Stimulated activated CD4-positive, alpha-beta T cell treated with anti-CD3 and anti-CD28 coated beads, Interleukin-15, amount 100 ng/mL, for 1 hour (primary cell): ENCODE data around the gene CALML3.

Source experiments
- DNase-seq, 2 donors: peaks; one replicate each; pipeline ENCODE4 v3.0.0-alpha.2; 2020; ENCODE audit warnings: low read depth in 1 of 2, low spot score in 1 of 2

The CALML3 gene

DNA sequence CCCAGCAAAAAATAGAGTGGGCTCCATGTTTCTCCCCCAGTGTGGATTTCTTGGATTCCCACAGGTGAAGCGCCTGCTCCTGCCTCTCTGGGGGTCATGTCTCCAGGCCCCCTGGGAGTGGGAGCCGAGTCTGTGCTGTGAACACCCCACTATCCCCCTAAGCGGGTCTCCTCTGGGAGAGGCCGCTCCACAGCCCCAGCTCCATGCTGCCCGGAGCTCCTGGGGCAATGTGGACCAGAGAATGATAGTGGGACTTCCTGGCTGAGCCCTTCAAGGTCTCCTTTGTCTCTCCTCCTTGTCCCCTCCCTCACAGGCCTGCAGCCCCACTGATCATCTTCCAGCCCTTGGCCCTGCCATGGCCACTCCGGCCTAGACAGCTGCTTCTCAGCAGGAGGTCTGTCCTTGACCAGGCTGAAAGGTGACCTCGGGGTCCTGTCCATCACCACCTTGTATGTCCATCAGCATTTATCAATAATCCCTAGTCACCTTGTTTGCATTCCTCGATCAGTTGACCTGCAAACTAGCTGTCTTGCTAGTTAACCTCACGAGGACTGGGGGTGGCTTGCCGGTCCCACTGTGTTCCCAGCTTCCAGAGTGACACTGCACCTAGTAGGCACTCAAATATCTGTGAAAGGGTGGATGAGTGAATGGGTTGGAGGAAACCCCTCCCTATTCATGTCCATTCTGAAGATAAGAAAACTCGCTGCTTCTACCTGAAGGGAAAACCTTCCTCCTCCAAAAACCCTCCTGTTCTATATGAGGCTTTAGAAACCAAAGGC is 776 bp upstream of the CALML3 start:
- DNase-seq, result no peak

DNA sequence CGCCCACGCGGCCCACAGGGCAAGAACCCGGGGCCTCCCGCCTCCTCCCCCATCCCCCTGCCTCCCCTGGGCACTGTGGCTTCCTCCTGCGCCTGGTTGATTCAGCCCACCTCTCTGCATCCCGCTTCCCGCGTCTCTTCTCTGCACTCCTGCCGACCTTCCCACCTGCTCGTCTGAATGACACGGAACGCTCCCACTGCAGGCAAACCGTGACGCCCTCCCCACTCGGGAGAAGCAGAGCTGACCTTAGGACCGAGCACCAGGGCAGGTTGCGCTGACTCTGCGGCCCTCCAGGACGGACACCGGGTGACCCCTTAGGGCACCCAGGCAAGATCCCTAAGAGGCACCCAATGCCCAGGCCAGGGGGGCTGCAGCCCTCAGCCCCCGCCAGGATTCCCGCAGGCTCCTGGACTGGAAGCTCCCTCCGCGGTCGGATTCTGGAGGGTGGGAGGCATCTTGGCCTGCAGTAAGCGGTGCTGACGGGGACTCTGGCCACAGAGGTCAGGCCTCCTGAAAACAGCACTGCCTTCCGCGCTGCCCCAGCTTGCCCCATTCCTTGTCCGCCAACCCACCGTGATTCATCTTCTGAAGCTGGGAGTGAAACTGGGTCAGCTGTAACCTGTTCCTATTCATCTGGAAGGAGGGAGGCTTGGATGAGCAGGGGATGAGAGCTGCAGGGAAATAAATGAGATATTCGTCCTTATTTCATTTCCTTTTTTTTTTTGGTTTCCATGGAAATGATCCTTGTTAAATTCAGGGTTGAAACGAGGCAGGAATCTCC is 990 bp downstream of the CALML3 start:
- no peak for DNase-seq

DNA sequence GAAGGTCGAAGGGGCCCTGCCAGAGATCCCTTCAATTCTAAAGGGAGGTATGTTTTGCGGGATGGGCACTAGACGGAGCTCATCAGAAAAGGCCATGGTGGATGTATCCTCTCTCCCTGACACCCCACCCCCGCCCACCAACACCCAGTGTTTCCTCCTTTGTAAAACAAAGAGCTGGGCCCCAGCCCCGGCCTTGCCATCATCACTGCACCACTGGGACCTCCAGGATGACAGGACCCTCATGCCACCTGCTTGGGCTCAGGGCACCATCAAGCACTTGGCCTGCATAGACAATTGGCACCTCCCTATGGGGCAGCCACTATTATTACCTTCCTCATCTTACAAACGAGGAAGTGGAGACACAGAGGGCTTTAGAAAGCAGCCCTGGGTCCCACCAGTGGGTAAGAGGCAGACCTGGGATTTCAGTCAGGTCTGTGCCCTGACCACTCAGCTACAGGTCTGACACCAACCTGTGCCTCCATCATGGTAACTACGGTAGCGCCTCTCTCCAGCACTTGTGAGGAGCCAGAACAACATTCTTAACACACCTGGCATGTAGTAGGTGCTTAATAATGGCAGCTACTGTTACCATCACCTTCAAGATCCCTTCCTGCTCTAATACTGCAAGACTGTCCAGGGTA is 2.0 kb downstream of the CALML3 start:
- DNase-seq, result no peak

DNA sequence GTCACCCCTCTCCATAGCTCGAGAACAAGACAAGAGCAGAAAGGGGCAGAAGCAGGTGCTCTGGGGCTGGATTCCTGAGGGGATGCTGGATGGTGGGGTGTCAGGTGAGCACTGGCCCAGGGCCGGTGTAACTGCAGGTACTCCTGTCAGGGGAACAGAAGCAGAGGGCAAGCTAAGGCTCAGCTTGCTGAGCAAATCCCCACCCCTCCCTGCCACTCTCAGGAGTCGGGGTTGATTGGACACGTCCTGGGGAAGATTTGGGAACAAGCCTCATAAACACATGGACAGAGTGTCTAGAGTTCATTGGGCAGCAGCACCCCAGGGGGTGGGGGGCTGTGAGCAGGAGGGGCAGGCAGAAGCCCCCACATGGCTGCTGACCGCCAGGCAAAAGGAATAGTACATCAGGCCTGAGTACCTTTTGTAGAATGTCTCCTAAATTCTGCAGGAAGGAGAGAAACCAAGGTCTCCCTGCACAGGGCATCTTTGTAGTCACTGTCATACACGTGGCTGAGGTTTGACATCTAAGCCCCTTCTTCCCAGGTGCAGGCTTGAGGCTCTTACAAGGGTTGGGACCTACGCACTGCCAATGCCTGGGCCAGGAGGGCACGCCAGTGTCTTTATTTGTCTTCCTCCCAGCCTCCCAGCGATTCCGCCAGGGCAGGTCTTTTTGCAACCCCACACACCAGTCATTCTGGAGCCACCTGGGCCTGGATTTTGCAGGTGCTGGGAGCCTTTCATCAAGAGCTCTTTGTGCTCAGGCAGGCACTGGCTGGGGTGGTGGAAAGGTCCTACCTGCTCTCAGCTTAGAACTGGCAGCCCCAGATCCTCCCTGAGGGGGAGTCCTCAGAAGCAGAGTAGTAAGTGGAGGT is 2.8 kb downstream of the CALML3 start:
- DNase-seq, result no peak

DNA sequence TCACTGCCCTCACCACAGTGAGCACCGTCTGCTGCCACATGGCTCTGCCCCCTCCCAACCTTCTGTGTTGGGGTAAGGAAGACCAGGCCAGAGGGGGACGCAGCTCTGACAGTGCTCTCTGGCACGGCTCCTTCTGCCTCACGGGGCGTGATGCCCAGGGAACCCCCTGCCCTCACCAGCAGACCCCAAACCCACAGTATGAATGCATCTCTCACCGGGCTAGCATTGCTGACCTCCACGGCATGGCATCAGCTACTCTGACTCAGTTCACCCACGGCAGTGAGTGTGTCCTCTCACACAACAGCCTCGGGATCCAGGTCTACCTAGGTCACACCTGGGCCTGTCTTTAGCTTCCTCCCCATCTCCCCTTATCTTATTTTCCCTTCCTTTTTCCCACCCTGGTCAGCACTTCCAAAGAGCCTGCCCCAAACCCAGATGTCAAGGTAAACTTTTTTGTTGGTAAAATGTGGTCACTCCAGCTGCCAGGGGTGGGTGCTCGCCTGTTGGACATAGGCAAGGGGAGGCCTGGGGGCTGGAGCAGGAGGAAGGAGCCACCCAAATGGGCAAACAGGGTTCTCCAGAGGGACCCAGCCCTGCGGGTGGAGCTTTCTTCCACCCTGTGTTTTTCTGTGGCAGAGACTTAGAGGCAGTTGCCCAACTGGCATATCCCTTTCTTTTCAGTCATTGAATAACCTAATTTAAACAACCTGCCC is 4.4 kb downstream of the CALML3 start:
- no peak for DNase-seq

DNA sequence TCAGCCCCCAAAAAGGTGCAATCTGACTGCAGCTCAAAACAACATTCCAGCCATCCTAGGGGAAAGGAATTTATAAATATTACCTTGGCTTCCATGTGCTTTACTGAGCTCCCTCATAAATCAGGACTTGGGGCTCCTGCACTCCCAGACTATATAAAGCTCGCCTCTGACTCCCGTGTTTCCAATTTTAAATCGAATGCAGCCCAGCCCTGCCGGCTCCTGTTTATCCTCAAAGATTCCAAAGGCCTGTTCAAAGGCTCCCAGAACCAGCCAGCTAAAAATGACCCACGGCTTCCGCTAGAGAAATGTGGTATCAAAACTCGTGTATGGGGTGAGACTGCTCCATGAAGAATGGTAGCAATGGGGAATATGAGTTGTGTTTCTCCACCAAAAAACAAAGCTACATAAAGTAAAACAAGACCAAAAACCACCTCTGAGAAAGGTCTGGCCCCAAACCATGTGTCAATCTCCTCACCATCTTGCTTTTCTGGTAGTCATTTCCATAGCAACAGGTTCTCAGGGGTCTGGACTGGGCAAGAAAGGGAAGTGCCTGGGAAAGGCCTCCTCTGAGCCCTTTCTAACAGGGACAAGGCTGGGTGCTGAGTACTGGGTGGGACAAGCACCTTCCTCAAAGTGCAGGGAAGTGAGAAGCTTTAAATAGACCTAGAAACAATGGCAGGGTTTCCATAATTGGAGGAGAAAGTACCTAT is 5.1 kb downstream of the CALML3 start:
- DNase-seq, result no peak

DNA sequence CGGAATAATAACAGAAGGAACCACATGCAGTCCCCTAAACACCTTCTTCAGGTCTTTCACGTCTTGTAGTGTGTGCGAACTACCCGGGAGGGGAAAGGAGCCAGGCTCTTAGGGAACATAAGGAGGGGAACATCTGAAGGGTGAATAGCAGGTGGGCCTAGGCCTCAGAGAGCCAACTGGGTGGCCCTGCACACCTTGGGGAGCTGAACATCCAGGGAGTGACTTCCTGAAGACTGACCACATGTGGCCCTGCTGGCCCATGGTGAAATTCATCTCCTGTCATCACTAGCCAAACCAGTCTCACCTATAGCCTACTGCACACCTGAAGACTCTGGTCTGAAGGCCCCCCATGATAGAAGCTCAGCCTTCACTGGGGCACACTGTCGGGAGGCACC is 5.6 kb downstream of the CALML3 start:
- no peak for DNase-seq

DNA sequence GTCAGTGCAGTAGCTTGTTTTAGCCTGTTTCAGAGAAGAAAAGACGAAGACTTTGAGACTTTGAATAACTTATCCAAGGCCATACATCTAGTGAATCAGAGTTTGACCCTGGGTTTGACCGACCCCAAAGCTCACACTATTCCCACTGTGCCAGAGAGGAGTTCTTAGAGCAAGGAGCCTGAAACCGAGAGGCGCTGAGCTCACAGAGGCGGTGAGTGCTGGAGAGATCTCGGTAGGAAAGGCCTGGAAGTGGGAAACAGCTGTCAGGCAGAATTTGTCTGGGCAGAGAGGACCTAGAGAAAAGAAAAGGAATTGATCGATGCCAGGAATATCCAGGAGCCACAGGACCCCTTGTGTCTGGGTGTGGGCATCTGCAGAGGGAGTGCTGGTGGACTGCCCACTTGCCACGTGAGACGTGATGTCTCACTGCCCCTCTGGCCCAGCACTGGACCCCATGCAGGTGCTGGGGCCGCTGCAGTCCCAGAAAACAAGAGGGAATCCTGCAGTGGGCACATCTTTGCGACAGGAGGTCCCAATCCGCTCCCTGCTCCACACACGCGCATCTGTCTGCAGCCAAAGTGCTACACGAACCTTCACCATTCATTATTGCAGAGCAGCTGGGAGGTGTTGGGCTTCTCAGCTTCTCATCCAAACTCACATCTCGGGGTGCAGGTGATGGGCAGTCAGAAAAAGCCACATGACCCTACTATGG is 6.2 kb downstream of the CALML3 start:
- no peak for DNase-seq

DNA sequence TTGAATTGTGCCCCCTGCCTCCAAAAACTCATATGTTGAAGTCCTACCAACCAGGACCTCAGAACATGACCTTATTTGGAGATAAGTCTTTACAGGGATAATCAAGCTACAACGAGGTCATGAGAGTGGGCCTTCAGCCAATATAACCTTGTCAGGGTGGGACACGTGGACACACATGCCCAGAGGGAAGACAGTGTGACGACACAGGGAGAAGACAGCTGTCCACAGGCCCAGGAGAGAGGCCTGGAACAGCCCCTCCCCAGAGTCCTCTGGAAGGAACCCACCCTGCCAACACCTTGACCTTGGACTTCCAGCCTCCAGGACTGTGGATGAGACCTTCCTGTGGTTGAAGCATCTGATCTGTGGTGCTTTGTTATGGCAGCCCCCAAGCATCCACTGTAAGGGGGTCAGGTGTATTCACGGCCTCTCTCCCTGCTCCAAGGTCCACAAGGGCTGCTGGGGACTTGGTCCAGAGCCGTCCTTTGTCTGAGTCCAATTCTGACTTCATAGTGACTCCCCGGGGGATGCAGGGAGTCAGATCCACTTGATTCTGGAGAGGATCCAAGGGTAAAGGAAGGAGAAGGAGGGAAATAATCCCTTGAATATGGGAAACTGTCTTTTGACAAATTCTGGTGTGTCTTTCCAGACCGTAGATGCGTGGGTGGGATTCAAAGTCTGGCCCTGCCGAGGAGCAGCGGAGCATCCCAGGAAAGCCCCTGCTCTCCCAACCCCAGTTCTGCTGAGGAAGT is 7.0 kb downstream of the CALML3 start:
- no peak for DNase-seq

DNA sequence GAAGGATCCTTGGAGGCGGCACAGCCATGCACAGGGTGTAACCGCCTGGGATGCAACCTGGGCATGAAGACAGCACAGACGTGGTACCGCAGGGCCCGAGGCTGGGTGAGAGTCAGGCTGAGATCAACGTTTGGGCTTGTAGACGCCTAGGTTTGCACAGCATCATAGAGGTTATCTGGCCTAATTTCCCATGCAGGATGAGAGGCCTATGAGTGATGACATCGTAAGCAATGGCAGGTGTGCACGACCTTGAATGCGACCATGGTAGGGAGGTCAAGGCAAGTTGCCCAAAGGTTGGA is 7.5 kb downstream of the CALML3 start:
- DNase-seq, result no peak

DNA sequence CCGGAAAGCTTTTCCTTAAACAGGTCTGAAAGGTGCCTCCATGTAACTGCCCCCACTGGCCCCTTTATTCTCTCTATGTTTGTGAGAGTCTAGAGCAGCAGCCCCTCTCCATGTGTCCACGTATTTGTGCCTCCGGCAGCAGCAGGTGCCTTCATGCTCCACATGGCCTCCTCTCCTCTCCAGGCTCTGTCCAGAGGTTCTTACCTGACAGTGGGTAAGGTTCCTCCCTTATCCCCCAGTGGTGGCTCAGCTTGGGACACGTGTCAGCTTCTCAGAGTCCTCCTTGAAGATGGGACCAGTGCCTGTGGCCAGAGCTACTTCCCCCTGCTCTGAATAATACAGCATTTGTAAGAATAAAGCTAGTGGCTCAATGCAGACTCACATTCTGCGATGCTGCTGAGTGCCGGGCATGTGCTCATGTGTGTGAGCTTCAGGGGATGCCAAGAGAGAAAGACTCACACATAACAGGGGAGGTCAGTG is 7.9 kb downstream of the CALML3 start:
- DNase-seq, result no peak

DNA sequence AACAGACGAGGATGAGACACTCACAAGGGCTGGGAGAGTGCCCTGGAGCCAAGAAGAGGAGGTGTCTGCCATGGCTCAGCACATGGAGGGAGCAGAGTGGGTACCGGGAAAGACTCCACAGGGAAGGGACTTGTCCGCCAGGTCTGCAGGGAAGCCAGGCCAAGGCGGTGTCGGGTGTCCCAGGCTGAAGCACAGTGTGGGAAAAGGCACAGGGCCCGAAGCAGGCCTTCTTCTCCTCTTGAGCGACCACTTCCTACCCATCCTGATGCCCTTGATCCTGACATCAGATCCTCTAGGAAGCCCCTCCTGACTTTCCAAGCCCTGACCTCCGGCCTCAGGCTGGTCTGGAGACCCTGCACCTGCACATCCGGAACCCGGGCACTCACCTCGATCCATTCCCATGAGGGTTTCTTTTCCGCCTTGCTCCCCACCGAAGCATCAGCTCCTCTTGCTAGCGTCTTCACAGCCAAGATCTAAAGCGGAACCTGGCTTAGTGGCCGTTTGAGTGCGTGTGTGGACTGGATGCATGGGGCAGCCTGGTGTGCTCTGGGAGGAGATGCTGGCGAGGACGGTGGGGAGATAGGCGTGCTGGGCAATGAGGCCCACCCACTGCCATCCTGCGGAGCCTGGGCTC is 8.5 kb downstream of the CALML3 start:
- no peak for DNase-seq

DNA sequence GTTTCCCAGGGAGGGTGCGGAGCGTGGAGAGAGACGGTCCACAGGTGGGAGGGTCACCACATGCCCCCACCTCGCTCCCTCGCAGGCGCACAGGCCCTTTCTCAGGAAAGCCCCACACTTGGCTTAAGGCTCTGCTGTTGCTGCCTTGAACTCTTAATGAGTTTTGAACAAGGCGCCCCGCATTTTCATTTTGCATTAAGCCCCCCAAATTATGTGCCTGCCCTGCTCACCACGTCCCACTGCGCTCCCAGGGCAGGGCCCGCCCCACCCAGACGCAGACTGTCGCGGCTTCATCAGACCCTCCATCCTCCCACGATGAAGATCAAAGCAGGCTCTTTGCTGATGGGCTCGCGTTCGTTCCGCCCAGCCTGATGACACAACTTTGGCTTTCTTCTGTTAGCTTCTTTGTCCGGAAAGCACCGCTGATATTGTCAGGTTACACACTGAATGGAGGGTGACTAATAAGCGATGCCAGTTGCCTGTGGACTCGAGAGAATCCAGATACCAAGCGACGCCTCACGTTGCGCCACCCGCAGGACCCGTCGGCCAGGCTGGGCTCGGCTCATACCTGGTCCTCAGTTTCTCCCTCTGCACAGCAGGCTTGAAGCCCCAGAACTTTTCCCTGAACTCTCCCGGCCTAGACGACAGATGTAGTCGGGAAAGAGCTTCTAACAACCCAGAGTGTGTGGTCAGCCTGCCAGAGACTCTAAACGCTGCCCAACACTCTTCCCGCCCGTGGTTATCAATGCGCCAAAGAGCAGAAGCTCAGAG is 9.5 kb downstream of the CALML3 start:
- no peak for DNase-seq

DNA sequence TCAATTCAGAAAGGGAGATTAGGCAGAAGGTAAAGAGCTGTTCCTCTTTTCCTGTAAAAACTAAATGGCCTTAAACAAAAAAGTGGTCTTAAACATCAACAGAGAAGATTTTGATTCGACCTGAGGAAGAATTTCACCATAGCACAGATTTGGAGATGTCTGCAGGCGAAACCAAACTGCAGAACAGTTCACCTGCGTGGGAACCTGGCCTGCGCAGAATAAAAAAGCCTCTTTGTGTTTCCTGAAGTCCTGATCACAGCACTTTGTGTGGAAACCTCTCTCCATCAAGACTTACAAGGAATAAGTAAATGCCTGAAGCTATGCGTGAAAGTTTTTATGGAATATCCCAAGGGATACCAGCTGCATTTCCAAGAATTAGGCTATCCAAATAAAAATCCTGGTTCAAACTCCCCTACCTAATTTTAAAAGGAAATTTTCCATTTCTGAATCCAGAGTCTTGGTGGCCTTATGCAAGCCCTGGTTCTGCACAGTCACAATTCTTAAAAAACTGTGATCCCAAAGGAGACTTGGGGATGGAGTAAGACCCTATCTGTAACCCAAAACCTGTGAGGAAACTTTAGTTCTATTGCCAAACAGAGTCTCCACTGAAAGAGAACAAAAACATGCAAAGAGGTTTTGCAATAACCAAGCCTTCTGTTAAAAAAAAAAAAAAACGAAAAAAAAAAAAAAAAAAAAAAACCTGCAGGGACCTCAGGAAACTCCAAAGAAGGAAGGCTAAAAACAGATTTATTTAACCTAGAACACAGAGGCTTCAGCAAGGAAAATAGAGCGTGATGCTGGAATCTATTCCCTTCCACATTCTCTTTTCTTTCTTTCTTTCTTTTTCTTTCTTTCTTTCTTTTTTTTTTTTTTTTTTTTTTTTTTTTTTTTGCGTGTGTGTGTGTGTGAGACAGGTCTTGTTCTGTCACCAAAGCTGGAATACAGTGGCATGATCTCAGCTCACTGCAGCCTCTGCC is 10.4 kb downstream of the CALML3 start:
- DNase-seq, result no peak

DNA sequence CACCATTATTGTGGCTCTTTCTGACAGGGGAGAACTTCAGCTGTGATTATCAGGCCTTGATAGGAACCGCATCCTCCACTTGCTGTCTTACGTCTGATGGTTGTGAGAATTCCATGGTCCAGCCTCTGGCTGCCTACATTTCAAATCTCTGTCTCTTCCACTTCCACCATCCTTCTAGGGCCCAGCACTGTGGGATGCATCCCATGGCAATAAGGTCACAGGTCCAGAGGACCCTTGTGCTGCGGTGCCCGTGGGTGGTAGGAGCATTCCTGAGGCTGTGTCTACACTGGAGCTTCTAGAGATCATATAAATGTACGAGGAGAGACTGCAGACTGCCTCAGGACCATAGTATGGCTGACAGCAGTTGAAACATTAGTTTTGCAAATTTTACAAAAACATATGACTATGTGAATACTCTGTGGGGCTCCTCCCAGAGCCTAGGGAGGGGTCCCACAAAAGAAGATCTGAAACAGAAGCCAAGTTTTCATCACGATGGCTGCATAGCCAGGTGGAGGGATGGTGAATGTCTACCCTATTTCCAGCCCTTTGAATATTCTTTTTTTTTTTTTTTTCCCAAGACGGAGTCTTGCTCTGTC is 11.8 kb downstream of the CALML3 start:
- no peak for DNase-seq

DNA sequence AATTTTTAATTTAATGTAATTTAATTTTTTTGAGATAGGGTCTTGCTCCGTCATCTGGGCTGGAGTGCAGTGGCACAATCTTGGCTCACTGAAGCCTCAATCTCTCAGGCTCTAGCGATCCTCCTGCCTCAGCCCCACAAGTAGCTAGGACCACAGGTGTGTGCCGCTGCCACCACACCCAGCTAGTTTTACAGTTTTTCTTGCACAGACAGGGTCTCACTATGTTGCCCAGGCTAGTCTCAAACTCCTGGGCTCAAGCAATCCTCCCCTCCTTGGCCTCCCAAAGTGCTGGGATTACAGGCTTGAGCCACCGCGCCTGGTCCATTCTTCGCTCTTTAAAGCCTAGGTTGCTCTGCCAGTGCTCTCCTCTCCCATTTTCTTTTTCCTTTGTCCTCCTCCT is 12.9 kb downstream of the CALML3 start:
- no peak for DNase-seq
